ENCODE results near the gene ADCY5.

DNA sequence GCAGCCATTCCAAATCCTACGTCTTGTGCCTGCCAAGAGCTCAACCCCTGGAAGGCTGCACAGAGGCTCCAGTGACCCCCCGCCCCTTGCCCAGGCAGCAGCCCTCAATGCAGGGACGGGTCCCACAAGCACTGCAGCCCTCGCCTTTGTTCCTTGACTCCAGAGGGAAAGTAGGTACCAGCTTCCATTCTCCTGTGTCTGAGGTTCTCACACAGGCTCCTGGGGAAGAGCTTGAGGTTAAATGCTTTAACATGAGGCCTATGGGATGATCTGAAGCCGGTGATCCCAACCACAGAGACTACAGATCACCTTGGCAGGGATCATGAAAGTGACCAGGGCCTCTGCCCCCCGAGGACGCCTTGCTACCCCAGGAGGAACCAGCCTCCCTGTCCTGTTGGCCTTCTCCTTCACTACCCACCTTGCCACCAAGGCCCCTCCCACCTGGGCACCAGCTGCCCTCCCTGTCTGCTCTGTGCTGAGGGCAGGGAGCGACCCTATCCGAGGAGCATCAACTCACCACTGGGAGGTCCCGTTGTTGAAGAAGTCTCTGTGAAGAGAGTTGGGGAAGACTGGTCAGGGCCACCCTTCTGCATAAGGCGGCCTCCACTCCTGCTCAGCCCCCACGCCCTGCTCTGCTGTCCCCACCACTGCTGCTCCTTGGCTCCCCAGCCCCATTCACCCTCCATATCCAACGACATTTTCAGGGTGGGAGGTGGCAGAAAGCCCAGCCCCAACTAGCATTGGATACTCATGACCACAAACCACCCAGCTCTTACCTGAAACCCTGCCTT lies 151.9 kb downstream of the ADCY5 start:
- no peak for TF ChIP-seq POLR2AphosphoS5 (IDR thresholded peaks at IDR 0.05)
- TF ChIP-seq, protein P1, sequence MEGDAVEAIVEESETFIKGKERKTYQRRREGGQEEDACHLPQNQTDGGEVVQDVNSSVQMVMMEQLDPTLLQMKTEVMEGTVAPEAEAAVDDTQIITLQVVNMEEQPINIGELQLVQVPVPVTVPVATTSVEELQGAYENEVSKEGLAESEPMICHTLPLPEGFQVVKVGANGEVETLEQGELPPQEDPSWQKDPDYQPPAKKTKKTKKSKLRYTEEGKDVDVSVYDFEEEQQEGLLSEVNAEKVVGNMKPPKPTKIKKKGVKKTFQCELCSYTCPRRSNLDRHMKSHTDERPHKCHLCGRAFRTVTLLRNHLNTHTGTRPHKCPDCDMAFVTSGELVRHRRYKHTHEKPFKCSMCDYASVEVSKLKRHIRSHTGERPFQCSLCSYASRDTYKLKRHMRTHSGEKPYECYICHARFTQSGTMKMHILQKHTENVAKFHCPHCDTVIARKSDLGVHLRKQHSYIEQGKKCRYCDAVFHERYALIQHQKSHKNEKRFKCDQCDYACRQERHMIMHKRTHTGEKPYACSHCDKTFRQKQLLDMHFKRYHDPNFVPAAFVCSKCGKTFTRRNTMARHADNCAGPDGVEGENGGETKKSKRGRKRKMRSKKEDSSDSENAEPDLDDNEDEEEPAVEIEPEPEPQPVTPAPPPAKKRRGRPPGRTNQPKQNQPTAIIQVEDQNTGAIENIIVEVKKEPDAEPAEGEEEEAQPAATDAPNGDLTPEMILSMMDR (IDR thresholded peaks at IDR 0.05 in 8 of 11, conservative IDR thresholded peaks at IDR 0.05 in 3 of 11), result no peak

Data from spleen (tissue), 7 donors.